Measurements from ENCODE around the gene GRM8.
A peak's percentile ranks its signal among the peaks of the same experiment; 100 is the strongest.

Gene GRM8

DNA sequence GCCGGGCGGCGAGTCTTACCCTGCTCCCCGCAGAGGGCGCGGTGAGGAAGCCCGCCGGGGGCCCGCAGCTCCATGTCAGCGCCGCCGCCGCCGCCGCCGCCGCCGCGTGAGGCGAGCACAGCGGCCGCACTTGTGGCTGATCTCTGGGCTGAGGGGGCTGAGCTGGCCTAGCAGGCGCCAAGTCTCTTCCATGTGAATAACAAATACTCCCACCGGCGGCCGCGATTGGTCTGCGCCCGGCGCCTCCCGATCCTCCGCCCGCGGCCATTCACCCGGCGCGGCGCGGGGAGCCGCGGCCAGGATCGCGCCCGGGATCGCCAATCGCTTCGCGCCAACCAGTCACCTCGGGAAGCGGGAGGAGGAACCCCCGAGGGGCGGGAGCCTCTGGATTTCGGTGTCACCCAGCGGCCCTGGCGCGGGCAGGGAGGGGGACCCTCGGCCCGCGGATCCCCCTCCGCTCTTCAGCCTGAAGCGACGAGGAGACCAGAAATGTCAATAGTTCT lies at the start of gene GRM8:
Gene GRM8, minus strand, starts transcription at position 164 of the 503 bp plus-strand sequence.
- no peak for DNase-seq

GRCh38 chr7:127290801-127291361 lies 38.1 kb upstream of the GRM8 start:
- DNase-seq, result no peak

DNA sequence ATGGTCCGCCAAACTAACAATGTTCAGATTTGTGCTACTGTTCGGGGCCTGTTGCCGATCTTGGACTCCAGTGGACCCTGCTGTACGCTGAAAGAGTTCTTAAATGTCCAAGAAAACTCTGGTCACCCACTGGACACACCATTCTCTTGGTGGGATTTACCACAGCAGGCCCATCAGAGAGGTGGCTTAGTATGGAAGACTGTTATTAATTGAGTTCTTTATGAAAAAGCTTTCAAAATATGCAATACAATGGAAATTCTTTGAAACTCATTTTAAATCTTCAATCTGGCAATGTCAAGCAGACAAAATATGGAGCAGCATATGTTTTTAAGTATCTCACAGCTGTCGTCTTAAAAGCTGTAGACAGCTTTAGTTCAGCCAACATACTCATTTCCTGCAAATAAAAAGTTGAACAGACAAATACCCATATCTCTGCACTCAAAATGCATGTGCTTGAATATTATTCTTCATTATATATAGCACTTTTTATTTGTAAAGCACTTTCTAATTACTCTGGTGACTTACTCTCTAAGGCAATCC lies 37.4 kb upstream of the GRM8 start:
- no peak for DNase-seq

DNA sequence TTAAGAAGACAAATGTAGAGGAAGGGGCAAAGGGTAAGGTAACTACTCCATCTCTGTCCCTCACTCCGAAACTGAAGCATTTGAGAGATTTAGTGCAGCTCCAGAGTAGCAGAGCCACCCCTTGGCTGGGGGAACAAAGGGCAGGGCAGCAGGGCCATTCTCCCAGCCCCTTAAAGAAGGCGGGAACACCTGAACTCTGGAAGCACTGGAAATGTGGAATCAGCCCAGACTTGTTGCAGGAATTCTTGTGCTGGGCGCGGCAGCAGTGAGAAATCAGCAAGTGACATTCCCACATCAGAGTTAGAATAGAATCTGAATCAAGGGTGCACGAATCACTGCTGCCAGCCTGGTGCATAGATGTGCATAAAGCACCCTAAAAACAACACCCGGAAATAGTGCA lies 34.4 kb upstream of the GRM8 start:
- no peak for DNase-seq

DNA sequence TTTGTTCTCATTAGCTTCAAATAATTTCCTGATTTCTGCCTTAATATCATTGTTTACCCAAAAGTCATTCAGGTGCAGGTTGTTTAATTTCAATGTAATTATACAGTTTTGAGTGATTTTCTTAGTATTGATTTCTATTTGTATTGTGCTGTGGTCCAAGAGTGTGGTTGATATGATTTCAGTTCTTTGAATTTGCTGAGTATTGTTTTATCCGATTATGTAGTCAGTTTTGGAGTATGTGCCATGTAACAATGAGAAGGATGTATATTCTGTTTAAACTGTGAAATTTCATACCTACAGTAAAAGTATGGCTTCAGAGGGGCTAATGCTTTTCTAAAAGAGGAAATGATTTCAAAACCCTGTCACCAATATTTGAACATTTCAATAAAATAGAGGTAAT lies 17.4 kb upstream of the GRM8 start:
- DNase-seq, result no peak

GRCh38 chr7:127266047-127266446 lies 13.3 kb upstream of the GRM8 start:
- no peak for DNase-seq

- no peak for DNase-seq
Measured at GRCh38 chr7:127264219-127264618, 11.5 kb upstream of the GRM8 start.

DNA sequence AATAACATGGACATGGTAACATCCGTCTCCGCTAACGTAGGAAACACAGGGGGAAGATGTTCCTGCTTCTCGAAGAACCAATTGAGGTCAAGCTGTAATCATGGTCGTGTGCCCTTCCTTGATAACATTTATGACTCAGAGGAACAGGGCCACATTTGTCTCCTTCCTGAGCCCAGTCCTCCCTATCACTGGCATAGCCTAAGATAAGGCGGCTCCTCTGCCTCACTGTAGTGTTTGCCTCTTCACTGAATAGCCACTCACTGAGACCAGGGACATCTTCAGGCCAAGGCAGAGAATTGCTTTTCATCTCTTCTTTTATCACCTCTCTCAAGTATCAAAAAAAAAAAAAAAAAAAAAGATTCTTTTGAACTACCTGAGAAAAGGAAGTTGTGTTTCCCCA lies 5.4 kb upstream of the GRM8 start:
- DNase-seq, result no peak

GRCh38 chr7:127257086-127257485 lies 4.3 kb upstream of the GRM8 start:
- no peak for DNase-seq

GRCh38 chr7:127256041-127256725 lies 3.4 kb upstream of the GRM8 start:
- no peak for DNase-seq

GRCh38 chr7:127254163-127254684 lies 1.5 kb upstream of the GRM8 start:
- DNase-seq, result no peak

GRCh38 chr7:127253281-127254162 lies 781 bp upstream of the GRM8 start:
- DNase-seq, result peak; percentile 55

DNA sequence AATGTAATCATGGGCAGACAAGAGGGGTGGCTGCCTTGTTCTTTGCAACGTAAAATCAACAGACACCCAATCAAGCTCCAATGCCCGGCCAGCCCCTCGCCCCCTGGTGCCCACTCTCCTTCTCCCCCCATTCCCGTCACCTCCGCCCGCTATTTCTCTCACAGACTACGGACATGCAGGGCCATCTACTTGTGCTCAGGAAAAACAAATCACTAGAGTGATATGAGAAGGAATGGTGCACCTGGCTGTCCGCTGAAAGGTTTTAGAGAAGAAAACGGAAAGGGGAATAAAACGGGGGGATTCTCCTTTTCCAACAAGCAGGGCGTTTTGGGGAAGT lies 396 bp downstream of the GRM8 start:
- no peak for DNase-seq

- DNase-seq, result no peak
Measured at GRCh38 chr7:127251465-127252376, 1.0 kb downstream of the GRM8 start.

DNA sequence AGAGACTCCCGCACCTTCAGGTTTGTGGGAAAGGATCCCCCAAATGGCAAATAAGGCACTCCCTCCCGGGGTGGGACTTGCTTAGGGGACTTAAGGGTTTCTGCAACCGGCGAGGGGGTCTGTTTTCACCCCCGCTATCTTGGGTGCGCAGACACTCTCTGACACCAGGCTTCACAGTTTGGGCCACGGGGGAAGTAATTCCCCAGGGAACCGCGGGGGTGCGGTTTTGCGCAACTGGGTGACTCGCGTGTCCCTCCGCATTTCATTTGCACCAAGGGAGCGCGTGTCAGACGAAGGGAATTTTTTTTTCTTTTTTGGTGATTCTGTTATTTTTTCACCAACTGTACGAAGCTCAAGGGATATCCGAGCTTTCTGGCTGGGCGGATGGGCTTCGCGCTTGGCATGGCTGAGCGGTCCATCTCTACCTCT lies 1.7 kb downstream of the GRM8 start:
- DNase-seq, result no peak

DNA sequence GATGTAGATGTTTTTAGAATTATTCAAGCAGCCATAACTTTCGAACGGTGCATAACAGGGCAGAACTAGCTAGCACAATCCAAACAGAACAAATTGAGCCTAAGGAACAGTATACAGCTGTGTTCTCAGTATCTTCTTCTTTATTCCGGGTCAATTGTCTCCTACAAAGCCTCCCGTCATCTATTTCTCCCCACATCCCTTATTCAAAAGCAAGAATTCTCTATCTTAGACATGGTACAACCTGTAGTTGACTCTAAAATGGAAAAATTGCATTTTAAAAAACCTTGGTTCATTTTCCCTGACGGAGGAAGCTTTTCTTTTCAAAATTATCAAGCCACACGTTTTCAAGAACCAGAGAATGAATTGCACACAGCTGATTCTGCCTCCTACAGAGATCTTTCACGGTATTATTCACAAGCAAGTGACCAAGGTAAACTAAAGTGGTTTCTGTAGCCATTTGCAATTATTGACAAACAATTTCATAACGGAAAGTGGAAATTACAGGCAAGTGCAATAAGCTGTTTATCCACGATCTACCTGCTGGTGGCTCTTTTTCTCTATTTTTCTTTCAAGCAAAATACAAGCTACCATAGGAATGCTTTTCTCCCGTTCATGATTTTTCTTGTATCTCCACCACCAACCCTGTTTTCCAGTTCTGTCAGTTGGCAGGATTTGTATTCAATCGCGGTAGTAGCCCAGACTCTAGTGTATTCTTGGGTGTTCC lies 2.3 kb downstream of the GRM8 start:
- no peak for DNase-seq

- DNase-seq, result no peak
Measured at GRCh38 chr7:127245607-127246006, 7.1 kb downstream of the GRM8 start.

DNA sequence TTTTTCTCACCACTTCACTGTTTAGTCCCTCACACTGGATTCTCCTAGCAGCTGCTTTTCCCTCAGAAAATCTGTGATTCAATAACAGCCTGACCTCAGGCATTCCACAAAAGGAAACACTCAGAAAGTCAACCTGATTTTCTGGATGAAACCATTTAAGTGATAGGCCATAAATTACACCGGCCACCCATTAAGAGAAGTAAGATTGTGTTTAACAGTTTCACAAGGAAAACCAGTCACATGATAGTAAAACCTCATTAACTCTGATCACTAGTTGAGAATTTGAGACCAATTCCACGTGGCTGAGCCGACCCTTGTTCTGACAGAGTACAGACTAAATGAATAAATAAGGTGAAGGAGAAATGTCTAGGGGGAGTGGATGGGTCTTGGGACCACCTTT lies 7.7 kb downstream of the GRM8 start:
- no peak for DNase-seq

GRCh38 chr7:127239814-127240213 lies 12.9 kb downstream of the GRM8 start:
- no peak for DNase-seq

- DNase-seq, result no peak
Measured at GRCh38 chr7:127233630-127234029, 19.1 kb downstream of the GRM8 start.

DNA sequence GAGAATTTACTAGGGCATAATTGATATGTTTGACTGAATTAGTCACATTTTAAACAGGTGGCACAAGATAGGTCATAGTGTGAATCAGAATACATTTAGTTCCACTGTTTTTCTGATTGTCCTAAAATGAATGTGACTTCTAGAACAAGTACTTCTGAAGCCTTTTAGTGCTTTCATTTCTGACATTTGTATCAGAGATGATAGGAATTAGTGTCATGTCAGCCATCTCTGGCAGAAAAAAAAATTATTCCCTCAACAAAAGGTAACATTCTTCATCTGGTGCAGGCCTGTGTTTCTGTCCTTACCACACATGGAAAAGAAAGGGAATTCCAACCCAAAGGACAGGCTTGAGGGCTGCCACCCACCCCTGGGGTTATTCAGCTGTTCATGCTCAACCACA lies 21.3 kb downstream of the GRM8 start:
- no peak for DNase-seq
